ENCODE data around the gene ARX. TPM values are rescaled to one million over a fixed set of nuclear protein-coding genes. Genes with fewer than 3 reads are reported as not detected.

ARX gene
- total RNA-seq, 1 donor from 2014 or later: 5.8 TPM

GRCh38 chrX:25016938-25017598 lies 1.3 kb upstream of the ARX start:
- Mint-ChIP-seq H3K27ac (no peak overlapping the region), H3K9me3 (ENCODE audit: low read depth) (no peaks in the 10 kb centered on the region), H3K27me3 (peaks cover 89% of the 10 kb centered on the region), H3K4me3 (ENCODE audit: low read depth) (peak overlapping the region; percentile 53), H3K4me1 (ENCODE audit: low read depth) (peaks cover 15% of the 10 kb centered on the region), H3K36me3 (ENCODE audit: insufficient read depth) (no peaks in the 10 kb centered on the region)
- no peak for TF ChIP-seq CTCF (IDR thresholded peaks at IDR 0.05; ENCODE audit: unreplicated experiment)
- DNase-seq (ENCODE audit: low spot score, unreplicated experiment): no peak

GRCh38 chrX:25016361-25016671 lies 551 bp upstream of the ARX start:
- Mint-ChIP-seq H3K27me3 (peaks cover 89% of the 10 kb centered on the region), H3K9me3 (ENCODE audit: low read depth) (no peaks in the 10 kb centered on the region), H3K27ac (no peak overlapping the region), H3K36me3 (ENCODE audit: insufficient read depth) (no peaks in the 10 kb centered on the region), H3K4me3 (ENCODE audit: low read depth) (no peak overlapping the region), H3K4me1 (ENCODE audit: low read depth) (peaks cover 11% of the 10 kb centered on the region)
- DNase-seq (ENCODE audit: low spot score, unreplicated experiment): no peak
- no peak for TF ChIP-seq CTCF (IDR thresholded peaks at IDR 0.05; ENCODE audit: unreplicated experiment)

- DNase-seq (ENCODE audit: low spot score, unreplicated experiment): no peak
- Mint-ChIP-seq H3K36me3 (ENCODE audit: insufficient read depth) (no peaks in the 10 kb centered on the region), H3K4me3 (ENCODE audit: low read depth) (peak overlapping the region; percentile 33), H3K4me1 (ENCODE audit: low read depth) (peaks cover 6% of the 10 kb centered on the region), H3K27me3 (peaks cover 93% of the 10 kb centered on the region), H3K9me3 (ENCODE audit: low read depth) (no peaks in the 10 kb centered on the region), H3K27ac (no peak overlapping the region)
- TF ChIP-seq CTCF (IDR thresholded peaks at IDR 0.05; ENCODE audit: unreplicated experiment): peak; percentile 20
These were observed 1.4 kb downstream of the ARX start for GRCh38 chrX:25014366-25014838.

- H3K9me3 Mint-ChIP-seq (ENCODE audit: low read depth): no peaks in the 10 kb centered on the region
- H3K4me3 Mint-ChIP-seq (ENCODE audit: low read depth): peak overlapping the region; percentile 44
- DNase-seq (ENCODE audit: low spot score, unreplicated experiment): no peak
- no peaks in the 10 kb centered on the region for H3K36me3 Mint-ChIP-seq (ENCODE audit: insufficient read depth)
- H3K27me3 Mint-ChIP-seq: peaks cover 93% of the 10 kb centered on the region
- no peak overlapping the region for H3K27ac Mint-ChIP-seq
- H3K4me1 Mint-ChIP-seq (ENCODE audit: low read depth): peaks cover 5% of the 10 kb centered on the region
- no peak for TF ChIP-seq CTCF (IDR thresholded peaks at IDR 0.05; ENCODE audit: unreplicated experiment)
These were observed 2.0 kb downstream of the ARX start for GRCh38 chrX:25013632-25014365.

- H3K36me3 Mint-ChIP-seq (ENCODE audit: insufficient read depth): no peaks in the 10 kb centered on the region
- TF ChIP-seq CTCF (IDR thresholded peaks at IDR 0.05; ENCODE audit: unreplicated experiment): no peak
- peak overlapping the region; percentile 64 for H3K4me3 Mint-ChIP-seq (ENCODE audit: low read depth)
- DNase-seq (ENCODE audit: low spot score, unreplicated experiment): no peak
- peaks cover 4% of the 10 kb centered on the region for H3K4me1 Mint-ChIP-seq (ENCODE audit: low read depth)
- peaks cover 95% of the 10 kb centered on the region for H3K27me3 Mint-ChIP-seq
- H3K9me3 Mint-ChIP-seq (ENCODE audit: low read depth): no peaks in the 10 kb centered on the region
- no peak overlapping the region for H3K27ac Mint-ChIP-seq
These were observed 2.8 kb downstream of the ARX start for GRCh38 chrX:25012793-25013631.

Data from progenitor cell of endocrine pancreas (in vitro differentiated cells).